Measurements from ENCODE around the gene CSNK1D. TPM values are rescaled to one million over a fixed set of nuclear protein-coding genes. Genes with fewer than 3 reads are reported as not detected.
"Not testable (repeated sequence)": the region's sequence is repeated elsewhere in the genome, so short reads cannot be mapped to it uniquely, and the experiment has no call there.

CSNK1D gene
- total and polyA plus RNA-seq, 2 experiments from 2014 or later: 35.1 to 102 TPM

GRCh38 chr17:82267575-82268379 is 5.7 kb downstream of the CSNK1D start:
- Histone ChIP-seq H3K4me2 (ENCODE audit: unreplicated experiment) (peak overlapping the region; percentile 100), H3K9ac (peak overlapping the region; percentile 83), H3K9me3 (ENCODE audit: low read depth) (no peaks in the 10 kb centered on the region), H3K27ac (peak overlapping the region; percentile 97), H4K20me1 (ENCODE audit: insufficient read depth) (peaks cover 54% of the 10 kb centered on the region; the same call in 1 of the 2 replicates), H3K4me3 (peak overlapping the region; percentile 71), H3F3A (ENCODE audit: insufficient read depth) (peaks cover 58% of the 10 kb centered on the region), H3K36me3 (ENCODE audit: low read depth) (peaks cover 32% of the 10 kb centered on the region), H3K4me1 (ENCODE audit: insufficient read depth) (peaks cover 21% of the 10 kb centered on the region), H2AFZ (no peak overlapping the region), H3K27me3 (replicated peaks; ENCODE audit: insufficient read depth) (no peaks in the 10 kb centered on the region), H3K79me2 (ENCODE audit: insufficient read depth) (peaks cover 95% of the 10 kb centered on the region), H3K9me2 (ENCODE audit: insufficient read depth) (no peaks in the 10 kb centered on the region)
- WGBS, 2 experiments (ENCODE audit: low coverage in 1 of 2, low lambda C conversion rate in 2 of 2, missing lambda C conversion rate in 2 of 2): 9 to 10% methylated on average over 21 of the region's 21 CpGs
- TF ChIP-seq EZH2phosphoT487 (IDR thresholded peaks at IDR 0.05; ENCODE audit: insufficient read depth, low read depth) (no peak), EZH2 (IDR thresholded peaks at IDR 0.05; ENCODE audit: insufficient read depth, poor library complexity, severe bottlenecking) (no peak)
- in situ Hi-C loops (cut with MboI): no loop called here
- DNase-seq: peak; percentile 98

GRCh38 chr17:82266142-82266541 is 7.4 kb downstream of the CSNK1D start:
- H3K27ac ChIP-seq: peak overlapping the region; percentile 97
- in situ Hi-C loops (cut with MboI): no loop called here
- H3K9me3 ChIP-seq (ENCODE audit: low read depth): no peaks in the 10 kb centered on the region
- H3K4me2 ChIP-seq (ENCODE audit: unreplicated experiment): no peak overlapping the region
- H4K20me1 ChIP-seq (ENCODE audit: insufficient read depth): peaks cover 46% of the 10 kb centered on the region; the same call in 1 of the 2 replicates
- peaks cover 21% of the 10 kb centered on the region for H3K4me1 ChIP-seq (ENCODE audit: insufficient read depth)
- peaks cover 58% of the 10 kb centered on the region for H3F3A ChIP-seq (ENCODE audit: insufficient read depth)
- H2AFZ ChIP-seq: no peak overlapping the region
- WGBS, 2 experiments (ENCODE audit: low coverage in 1 of 2, low lambda C conversion rate in 2 of 2, missing lambda C conversion rate in 2 of 2): 81 to 90% methylated on average over 10 of the region's 10 CpGs
- H3K4me3 ChIP-seq: no peak overlapping the region
- no peaks in the 10 kb centered on the region for H3K9me2 ChIP-seq (ENCODE audit: insufficient read depth)
- H3K9ac ChIP-seq: peak overlapping the region; percentile 83
- H3K36me3 ChIP-seq (ENCODE audit: low read depth): peaks cover 37% of the 10 kb centered on the region
- no peak for DNase-seq
- no peak for TF ChIP-seq EZH2phosphoT487 (IDR thresholded peaks at IDR 0.05; ENCODE audit: insufficient read depth, low read depth)
- TF ChIP-seq EZH2 (IDR thresholded peaks at IDR 0.05; ENCODE audit: insufficient read depth, poor library complexity, severe bottlenecking): no peak
- peaks cover 96% of the 10 kb centered on the region for H3K79me2 ChIP-seq (ENCODE audit: insufficient read depth)
- no peaks in the 10 kb centered on the region for H3K27me3 ChIP-seq (replicated peaks; ENCODE audit: insufficient read depth)

DNA sequence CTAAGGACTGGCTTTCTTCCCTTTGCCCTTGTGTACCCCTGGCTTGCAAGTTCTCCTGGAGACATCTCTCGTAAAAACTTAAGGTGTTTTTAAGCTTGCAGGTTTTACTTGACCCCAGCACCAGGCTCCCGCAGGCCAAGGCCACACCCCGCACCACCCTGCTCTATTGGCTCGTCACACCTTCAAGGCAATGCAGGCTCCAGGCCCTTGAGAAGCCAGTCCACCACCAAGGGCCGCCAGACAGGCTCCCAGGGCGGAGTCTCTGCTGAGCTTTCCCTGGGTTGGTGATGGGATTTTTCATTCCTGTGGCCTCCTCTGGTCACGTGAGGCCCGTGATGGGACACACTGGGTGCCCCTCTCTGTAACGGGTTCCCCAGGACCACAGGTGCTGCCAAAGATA is 9.9 kb downstream of the CSNK1D start:
- TF ChIP-seq EZH2phosphoT487 (IDR thresholded peaks at IDR 0.05; ENCODE audit: insufficient read depth, low read depth) (no peak), EZH2 (IDR thresholded peaks at IDR 0.05; ENCODE audit: insufficient read depth, poor library complexity, severe bottlenecking) (no peak)
- peaks cover 96% of the 10 kb centered on the region for H3K79me2 ChIP-seq (ENCODE audit: insufficient read depth)
- no peaks in the 10 kb centered on the region for H3K9me2 ChIP-seq (ENCODE audit: insufficient read depth)
- no peak overlapping the region for H3K27ac ChIP-seq
- H3K4me2 ChIP-seq (ENCODE audit: unreplicated experiment): no peak overlapping the region
- DNase-seq: no peak
- 80 to 87% methylated on average over 9 of the region's 9 CpGs for WGBS, 2 experiments (ENCODE audit: low coverage in 1 of 2, low lambda C conversion rate in 2 of 2, missing lambda C conversion rate in 2 of 2)
- no peaks in the 10 kb centered on the region for H3K9me3 ChIP-seq (ENCODE audit: low read depth)
- no peak overlapping the region for H3K4me3 ChIP-seq
- in situ Hi-C loops (cut with MboI): no loop called here
- H3K27me3 ChIP-seq (replicated peaks; ENCODE audit: insufficient read depth): no peaks in the 10 kb centered on the region
- no peak overlapping the region for H3K9ac ChIP-seq
- H3F3A ChIP-seq (ENCODE audit: insufficient read depth): peaks cover 51% of the 10 kb centered on the region
- peaks cover 61% of the 10 kb centered on the region for H3K36me3 ChIP-seq (ENCODE audit: low read depth)
- H3K4me1 ChIP-seq (ENCODE audit: insufficient read depth): peaks cover 21% of the 10 kb centered on the region
- H4K20me1 ChIP-seq (ENCODE audit: insufficient read depth): peaks cover 40% of the 10 kb centered on the region; the same call in 1 of the 2 replicates
- H2AFZ ChIP-seq: no peak overlapping the region

- H3K36me3 ChIP-seq (ENCODE audit: low read depth): peaks cover 70% of the 10 kb centered on the region
- WGBS, 2 experiments (ENCODE audit: low coverage in 1 of 2, low lambda C conversion rate in 2 of 2, missing lambda C conversion rate in 2 of 2): 72 to 78% methylated on average over 4 of the region's 4 CpGs
- H3K9me2 ChIP-seq (ENCODE audit: insufficient read depth): no peaks in the 10 kb centered on the region
- no peaks in the 10 kb centered on the region for H3K27me3 ChIP-seq (replicated peaks; ENCODE audit: insufficient read depth)
- peaks cover 29% of the 10 kb centered on the region; the same call in 1 of the 2 replicates for H4K20me1 ChIP-seq (ENCODE audit: insufficient read depth)
- peaks cover 44% of the 10 kb centered on the region for H3F3A ChIP-seq (ENCODE audit: insufficient read depth)
- in situ Hi-C loops (cut with MboI): no loop called here
- no peak overlapping the region for H3K27ac ChIP-seq
- H2AFZ ChIP-seq: no peak overlapping the region
- no peak for TF ChIP-seq EZH2phosphoT487 (IDR thresholded peaks at IDR 0.05; ENCODE audit: insufficient read depth, low read depth)
- no peak for TF ChIP-seq EZH2 (IDR thresholded peaks at IDR 0.05; ENCODE audit: insufficient read depth, poor library complexity, severe bottlenecking)
- H3K79me2 ChIP-seq (ENCODE audit: insufficient read depth): peaks cover 99% of the 10 kb centered on the region
- no peak overlapping the region for H3K9ac ChIP-seq
- peaks cover 14% of the 10 kb centered on the region for H3K4me1 ChIP-seq (ENCODE audit: insufficient read depth)
- no peak for DNase-seq
- no peak overlapping the region for H3K4me2 ChIP-seq (ENCODE audit: unreplicated experiment)
- H3K4me3 ChIP-seq: no peak overlapping the region
- no peaks in the 10 kb centered on the region for H3K9me3 ChIP-seq (ENCODE audit: low read depth)
Measured at GRCh38 chr17:82262344-82262743, 11.2 kb downstream of the CSNK1D start.

DNA sequence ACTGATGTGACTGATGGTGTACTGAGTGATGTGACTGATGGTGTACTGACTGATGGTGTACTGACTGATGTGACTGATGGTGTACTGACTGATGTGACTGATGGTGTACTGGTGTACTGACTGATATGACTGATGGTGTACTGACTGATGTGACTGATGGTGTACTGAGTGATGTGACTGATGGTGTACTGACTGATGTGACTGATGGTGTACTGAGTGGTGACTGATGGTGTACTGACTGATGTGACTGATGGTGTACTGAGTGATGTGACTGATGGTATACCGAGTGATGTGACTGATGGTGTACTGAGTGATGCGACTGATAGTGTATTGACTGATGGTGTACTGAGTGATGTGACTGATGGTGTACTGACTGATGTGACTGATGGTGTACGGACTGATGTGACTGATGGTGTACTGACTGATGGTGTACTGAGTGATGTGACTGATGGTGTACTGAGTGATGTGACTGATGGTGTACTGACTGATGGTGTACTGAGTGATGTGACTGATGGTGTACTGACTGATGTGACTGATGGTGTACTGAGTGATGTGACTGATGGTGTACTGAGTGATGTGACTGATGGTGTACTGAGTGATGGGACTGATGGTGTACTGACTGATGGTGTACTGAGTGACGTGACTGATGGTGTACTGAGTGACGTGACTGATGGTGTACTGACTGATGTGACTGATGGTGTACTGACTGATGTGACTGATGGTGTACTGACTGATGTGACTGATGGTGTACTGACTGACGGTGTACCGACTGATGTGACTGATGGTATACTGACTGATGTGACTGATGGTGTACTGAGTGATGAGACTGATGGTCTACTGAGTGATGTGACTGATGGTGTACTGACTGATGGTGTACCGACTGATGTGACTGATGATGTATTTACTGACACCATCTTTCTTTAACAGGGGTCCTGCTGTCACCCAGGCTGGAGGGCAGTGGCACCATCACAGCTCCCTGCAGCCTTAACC is 13.2 kb downstream of the CSNK1D start:
- H3K27ac ChIP-seq; H2AFZ ChIP-seq; DNase-seq; H3K9me2 ChIP-seq (ENCODE audit: insufficient read depth); H3K4me3 ChIP-seq; H3K9me3 ChIP-seq (ENCODE audit: low read depth); H3K9ac ChIP-seq; H3K4me1 ChIP-seq (ENCODE audit: insufficient read depth); in situ Hi-C loops (cut with MboI); H3K4me2 ChIP-seq (ENCODE audit: unreplicated experiment); H4K20me1 ChIP-seq (ENCODE audit: insufficient read depth); H3K27me3 ChIP-seq (replicated peaks; ENCODE audit: insufficient read depth): not testable (repeated sequence)
- H3F3A ChIP-seq (ENCODE audit: insufficient read depth): peaks cover 27% of the 10 kb centered on the region
- peaks cover 99% of the 10 kb centered on the region for H3K79me2 ChIP-seq (ENCODE audit: insufficient read depth)
- H3K36me3 ChIP-seq (ENCODE audit: low read depth): peaks cover 70% of the 10 kb centered on the region
- 97 to 98% methylated on average over 8 of the region's 8 CpGs for WGBS, 2 experiments (ENCODE audit: low coverage in 1 of 2, low lambda C conversion rate in 2 of 2, missing lambda C conversion rate in 2 of 2)

All from GM23248 (cell line).